RWPE1 (cell line): ENCODE measurements around the gene CELF4.

Source experiments
- CTCF ChIA-PET: fragments of 350-600 bp; sonication (Branson Sonifier 250); formaldehyde crosslinking; extraction: SDS; loops from one replicate; lab custom pipeline; 2021; lab: Yijun Ruan, JAX
- POLR2A ChIA-PET: fragments of 400-600 bp; formaldehyde crosslinking; extraction: SDS; loops from one replicate; lab custom pipeline; 2020; ENCODE audit warnings: antibody characterized with exemption; ENCODE audit not compliant: low non-redundant PET; lab: Yijun Ruan, JAX
- DNase-seq: peaks from one replicate; pipeline ENCODE4 v3.0.0; 2012; ENCODE audit warnings: low spot score
- H3K27ac ChIP-seq: fragments of 450-650 bp; 2 replicates; pipeline ENCODE4 v1.5.1; 2017
- CTCF ChIP-seq: fragments of 450-650 bp; conservative IDR thresholded peaks from 2 replicates; pipeline ENCODE4 v1.5.1; 2017; ENCODE audit warnings: low read depth, mild to moderate bottlenecking

Gene CELF4

GRCh38 chr18:37546272-37546537, 19.4 kb downstream of the CELF4 start:
- no peak for DNase-seq
- CTCF ChIA-PET, result no interaction called here
- POLR2A ChIA-PET, result no interaction called here
- no peak for TF ChIP-seq CTCF
- no peak overlapping the region for H3K27ac ChIP-seq

- TF ChIP-seq CTCF, result no peak
- CTCF ChIA-PET, result no interaction called here
- POLR2A ChIA-PET, result no interaction called here
- no peak for DNase-seq
- no peak overlapping the region for H3K27ac ChIP-seq
These were observed 19.9 kb downstream of the CELF4 start for GRCh38 chr18:37545461-37546271.

GRCh38 chr18:37544713-37545112, 20.9 kb downstream of the CELF4 start:
- H3K27ac ChIP-seq, result no peak overlapping the region
- CTCF ChIA-PET, result no interaction called here
- DNase-seq, result no peak

GRCh38 chr18:37544217-37544616, 21.4 kb downstream of the CELF4 start:
- TF ChIP-seq CTCF, result no peak
- ChIA-PET CTCF (no interaction called here), POLR2A (no interaction called here)
- no peak for DNase-seq
- H3K27ac ChIP-seq, result no peak overlapping the region

More at GRCh38 chr18:37544713-37545112, 20.9 kb downstream of the CELF4 start:
- TF ChIP-seq CTCF, result no peak
- POLR2A ChIA-PET, result no interaction called here

- DNase-seq, result no peak
- no peak overlapping the region for H3K27ac ChIP-seq
- ChIA-PET POLR2A (no interaction called here), CTCF (no interaction called here)
- no peak for TF ChIP-seq CTCF
These were observed 22.3 kb downstream of the CELF4 start for GRCh38 chr18:37543321-37543720.

GRCh38 chr18:37541517-37541916, 24.1 kb downstream of the CELF4 start:
- no peak overlapping the region for H3K27ac ChIP-seq
- ChIA-PET CTCF (no interaction called here), POLR2A (no interaction called here)
- no peak for DNase-seq
- TF ChIP-seq CTCF, result no peak
